ENCODE data around the gene TDP1.

GRCh38 chr14:89908712-89909450 is 46.8 kb upstream of the TDP1 start:
- TF ChIP-seq REST (IDR thresholded peaks at IDR 0.05; ENCODE audit: insufficient read depth in 1 of 2, low read depth in 2 of 2, low read length in 2 of 2) (no peak), SIN3A (IDR thresholded peaks at IDR 0.05; ENCODE audit: borderline replicate concordance, insufficient read depth, low read length) (no peak)

All from PFSK-1 (cell line).